ENCODE data around the gene ERAP2. TPM values are rescaled to one million over a fixed set of nuclear protein-coding genes. Genes with fewer than 3 reads are reported as not detected.

ERAP2 gene
- total RNA-seq, 1 experiment from 2014 or later: 4.5 TPM

GRCh38 chr5:96884995-96885394, 8.7 kb downstream of the ERAP2 start:
- Mint-ChIP-seq H3K4me1 (ENCODE audit: low read depth, unreplicated experiment) (peaks cover 13% of the 10 kb centered on the region), H3K27ac (ENCODE audit: unreplicated experiment) (no peak overlapping the region), H3K4me3 (ENCODE audit: unreplicated experiment) (no peak overlapping the region), H3K27me3 (ENCODE audit: insufficient read depth, unreplicated experiment) (no peaks in the 10 kb centered on the region), H3K9me3 (ENCODE audit: unreplicated experiment) (no peaks in the 10 kb centered on the region), H3K36me3 (ENCODE audit: insufficient read depth, unreplicated experiment) (no peaks in the 10 kb centered on the region)
- Histone ChIP-seq H3K9me3 (no peaks in the 10 kb centered on the region), H3K36me3 (ENCODE audit: control insufficient read depth, insufficient read depth, low read length) (no peaks in the 10 kb centered on the region), H3K27me3 (replicated peaks; ENCODE audit: control insufficient read depth, insufficient read depth, low read length) (no peaks in the 10 kb centered on the region), H3K4me3 (ENCODE audit: low read depth, low read length) (no peak overlapping the region), H3K4me1 (0 out of 2 replicates have a peak, but pooled peaks cover 5% of the 10 kb centered on the region)
- intact Hi-C loops (cut with micrococcal nuclease; ENCODE audit: unreplicated experiment): no loop called here
- TF ChIP-seq, protein P1, sequence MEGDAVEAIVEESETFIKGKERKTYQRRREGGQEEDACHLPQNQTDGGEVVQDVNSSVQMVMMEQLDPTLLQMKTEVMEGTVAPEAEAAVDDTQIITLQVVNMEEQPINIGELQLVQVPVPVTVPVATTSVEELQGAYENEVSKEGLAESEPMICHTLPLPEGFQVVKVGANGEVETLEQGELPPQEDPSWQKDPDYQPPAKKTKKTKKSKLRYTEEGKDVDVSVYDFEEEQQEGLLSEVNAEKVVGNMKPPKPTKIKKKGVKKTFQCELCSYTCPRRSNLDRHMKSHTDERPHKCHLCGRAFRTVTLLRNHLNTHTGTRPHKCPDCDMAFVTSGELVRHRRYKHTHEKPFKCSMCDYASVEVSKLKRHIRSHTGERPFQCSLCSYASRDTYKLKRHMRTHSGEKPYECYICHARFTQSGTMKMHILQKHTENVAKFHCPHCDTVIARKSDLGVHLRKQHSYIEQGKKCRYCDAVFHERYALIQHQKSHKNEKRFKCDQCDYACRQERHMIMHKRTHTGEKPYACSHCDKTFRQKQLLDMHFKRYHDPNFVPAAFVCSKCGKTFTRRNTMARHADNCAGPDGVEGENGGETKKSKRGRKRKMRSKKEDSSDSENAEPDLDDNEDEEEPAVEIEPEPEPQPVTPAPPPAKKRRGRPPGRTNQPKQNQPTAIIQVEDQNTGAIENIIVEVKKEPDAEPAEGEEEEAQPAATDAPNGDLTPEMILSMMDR (IDR thresholded peaks at IDR 0.05; ENCODE audit: insufficient read depth in 1 of 2, low read depth in 1 of 2, low read length in 1 of 2, severe bottlenecking in 1 of 2, unreplicated experiment in 1 of 2): no peak
- no TSS peak for BruUV-seq (replicated peaks)
- POLR2A ChIA-PET: no interaction called here
- no peak for DNase-seq
- CTCF ChIA-PET: no interaction called here

GRCh38 chr5:96885518-96886338, 9.4 kb downstream of the ERAP2 start:
- Mint-ChIP-seq H3K9me3 (ENCODE audit: unreplicated experiment) (no peaks in the 10 kb centered on the region), H3K4me1 (ENCODE audit: low read depth, unreplicated experiment) (peaks cover 6% of the 10 kb centered on the region), H3K4me3 (ENCODE audit: unreplicated experiment) (no peak overlapping the region), H3K36me3 (ENCODE audit: insufficient read depth, unreplicated experiment) (no peaks in the 10 kb centered on the region), H3K27ac (ENCODE audit: unreplicated experiment) (no peak overlapping the region), H3K27me3 (ENCODE audit: insufficient read depth, unreplicated experiment) (no peaks in the 10 kb centered on the region)
- POLR2A ChIA-PET: no interaction called here
- no peak overlapping the region for H3K4me3 ChIP-seq (ENCODE audit: low read depth, low read length)
- no peak for DNase-seq
- intact Hi-C loops (cut with micrococcal nuclease; ENCODE audit: unreplicated experiment): no loop called here
- H3K9me3 ChIP-seq: no peaks in the 10 kb centered on the region
- no TSS peak for BruUV-seq (replicated peaks)
- CTCF ChIA-PET: no interaction called here
- no peaks in the 10 kb centered on the region for H3K36me3 ChIP-seq (ENCODE audit: control insufficient read depth, insufficient read depth, low read length)
- H3K27me3 ChIP-seq (replicated peaks; ENCODE audit: control insufficient read depth, insufficient read depth, low read length): no peaks in the 10 kb centered on the region
- H3K4me1 ChIP-seq: 0 out of 2 replicates have a peak, but pooled peaks cover 5% of the 10 kb centered on the region
- TF ChIP-seq, protein P1 (IDR thresholded peaks at IDR 0.05; ENCODE audit: insufficient read depth in 1 of 2, low read depth in 1 of 2, low read length in 1 of 2, severe bottlenecking in 1 of 2, unreplicated experiment in 1 of 2): no peak

- Histone ChIP-seq H3K4me1 (no peaks in the 10 kb centered on the region), H3K4me3 (ENCODE audit: low read depth, low read length) (no peak overlapping the region), H3K36me3 (ENCODE audit: control insufficient read depth, insufficient read depth, low read length) (no peaks in the 10 kb centered on the region), H3K27me3 (replicated peaks; ENCODE audit: control insufficient read depth, insufficient read depth, low read length) (no peaks in the 10 kb centered on the region), H3K9me3 (no peaks in the 10 kb centered on the region)
- H3K27ac Mint-ChIP-seq (ENCODE audit: unreplicated experiment): no peak overlapping the region
- TF ChIP-seq, protein P1 (IDR thresholded peaks at IDR 0.05; ENCODE audit: insufficient read depth in 1 of 2, low read depth in 1 of 2, low read length in 1 of 2, severe bottlenecking in 1 of 2, unreplicated experiment in 1 of 2): no peak
- H3K4me3 Mint-ChIP-seq (ENCODE audit: unreplicated experiment): no peak overlapping the region
- DNase-seq: no peak
- no peaks in the 10 kb centered on the region for H3K36me3 Mint-ChIP-seq (ENCODE audit: insufficient read depth, unreplicated experiment)
- no TSS peak for BruUV-seq (replicated peaks)
- intact Hi-C loops (cut with micrococcal nuclease; ENCODE audit: unreplicated experiment): no loop called here
- ChIA-PET CTCF (interaction anchor here (0.7 kb wide), 1 partner anchor 249 kb away, joined by 3 read pairs; the partner anchor contains the start of gene LIX1), POLR2A (no interaction called here)
- peaks cover 7% of the 10 kb centered on the region for H3K4me1 Mint-ChIP-seq (ENCODE audit: low read depth, unreplicated experiment)
- no peaks in the 10 kb centered on the region for H3K9me3 Mint-ChIP-seq (ENCODE audit: unreplicated experiment)
- H3K27me3 Mint-ChIP-seq (ENCODE audit: insufficient read depth, unreplicated experiment): peaks cover 5% of the 10 kb centered on the region
Measured at GRCh38 chr5:96893342-96893741, 17.0 kb downstream of the ERAP2 start.
